ENCODE results near the gene PRAMEF11.
"Not testable (repeated sequence)": the region's sequence is repeated elsewhere in the genome, so short reads cannot be mapped to it uniquely, and the experiment has no call there.

PRAMEF11 gene

GRCh38 chr1:12831310-12831709 lies at the start of gene PRAMEF11:
Gene PRAMEF11, minus strand, starts transcription at chr1:12831410. Its CDS starts 2,621 bp downstream, at chr1:12828789.
- H3K4me3 ChIP-seq (ENCODE audit: low read length); H3K27ac ChIP-seq (ENCODE audit: low read depth, low read length); H3K27me3 ChIP-seq (ENCODE audit: control insufficient read depth, insufficient read depth, low read length); H3K36me3 ChIP-seq (ENCODE audit: control insufficient read depth, insufficient read depth, low read length); H3K4me1 ChIP-seq (ENCODE audit: control insufficient read depth, insufficient read depth, low read length); H3K9ac ChIP-seq (ENCODE audit: low read length): not testable (repeated sequence)

DNA sequence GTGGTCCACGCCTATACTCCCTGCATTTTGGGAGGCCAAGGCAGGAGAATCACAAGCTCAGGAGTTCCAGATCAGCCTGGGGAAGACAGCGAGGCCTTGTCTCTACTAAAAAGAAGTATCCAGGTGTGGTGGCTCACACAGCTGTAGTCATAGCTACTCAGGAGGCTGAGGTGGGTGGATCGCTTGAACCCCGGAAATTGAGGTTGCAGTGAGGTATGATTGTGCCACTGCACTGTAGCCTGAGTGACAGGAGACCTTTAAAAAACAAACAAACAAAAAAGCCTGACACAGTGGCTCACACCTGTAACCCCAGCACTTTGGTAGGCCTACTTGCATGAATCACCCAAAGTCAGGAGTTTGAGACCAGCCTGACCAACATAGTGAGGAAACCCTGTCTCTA lies 47.2 kb upstream of the PRAMEF11 start:
- H3K27ac ChIP-seq (ENCODE audit: low read depth, low read length); H3K36me3 ChIP-seq (ENCODE audit: control insufficient read depth, insufficient read depth, low read length); H3K4me3 ChIP-seq (ENCODE audit: low read length); H3K4me1 ChIP-seq (ENCODE audit: control insufficient read depth, insufficient read depth, low read length); H3K9ac ChIP-seq (ENCODE audit: low read length); H3K27me3 ChIP-seq (ENCODE audit: control insufficient read depth, insufficient read depth, low read length): not testable (repeated sequence)

GRCh38 chr1:12863131-12863880 lies 32.1 kb upstream of the PRAMEF11 start:
- H3K27me3 ChIP-seq (ENCODE audit: control insufficient read depth, insufficient read depth, low read length); H3K36me3 ChIP-seq (ENCODE audit: control insufficient read depth, insufficient read depth, low read length); H3K4me1 ChIP-seq (ENCODE audit: control insufficient read depth, insufficient read depth, low read length); H3K4me3 ChIP-seq (ENCODE audit: low read length); H3K9ac ChIP-seq (ENCODE audit: low read length); H3K27ac ChIP-seq (ENCODE audit: low read depth, low read length): not testable (repeated sequence)

GRCh38 chr1:12856786-12857185 lies 25.6 kb upstream of the PRAMEF11 start, which contains the start of gene PRAMEF2:
Gene PRAMEF2, plus strand, starts transcription at chr1:12857086. Its CDS starts 1,924 bp downstream, at chr1:12859010.
- H3K27me3 ChIP-seq (ENCODE audit: control insufficient read depth, insufficient read depth, low read length); H3K4me1 ChIP-seq (ENCODE audit: control insufficient read depth, insufficient read depth, low read length); H3K36me3 ChIP-seq (ENCODE audit: control insufficient read depth, insufficient read depth, low read length): not testable (repeated sequence)

GRCh38 chr1:12851779-12852178 lies 20.6 kb upstream of the PRAMEF11 start:
- Histone ChIP-seq H3K27me3 (ENCODE audit: control insufficient read depth, insufficient read depth, low read length) (no peaks in the 10 kb centered on the region), H3K36me3 (ENCODE audit: control insufficient read depth, insufficient read depth, low read length) (no peaks in the 10 kb centered on the region), H3K4me3 (ENCODE audit: low read length) (no peak overlapping the region), H3K9ac (ENCODE audit: low read length) (no peak overlapping the region), H3K4me1 (ENCODE audit: control insufficient read depth, insufficient read depth, low read length) (no peaks in the 10 kb centered on the region), H3K27ac (ENCODE audit: low read depth, low read length) (no peak overlapping the region)

More at GRCh38 chr1:12856786-12857185, 25.6 kb upstream of the PRAMEF11 start, which contains the start of gene PRAMEF2:
- H3K9ac ChIP-seq (ENCODE audit: low read length); H3K27ac ChIP-seq (ENCODE audit: low read depth, low read length); H3K4me3 ChIP-seq (ENCODE audit: low read length): not testable (repeated sequence)

- H3K36me3 ChIP-seq (ENCODE audit: control insufficient read depth, insufficient read depth, low read length); H3K27ac ChIP-seq (ENCODE audit: low read depth, low read length); H3K4me1 ChIP-seq (ENCODE audit: control insufficient read depth, insufficient read depth, low read length); H3K9ac ChIP-seq (ENCODE audit: low read length); H3K27me3 ChIP-seq (ENCODE audit: control insufficient read depth, insufficient read depth, low read length); H3K4me3 ChIP-seq (ENCODE audit: low read length): not testable (repeated sequence)
Observed at GRCh38 chr1:12848620-12849019, 17.4 kb upstream of the PRAMEF11 start, which contains the start of gene HNRNPCL1. Gene HNRNPCL1, minus strand, starts transcription at chr1:12848720. Its CDS starts 431 bp downstream, at chr1:12848289.

DNA sequence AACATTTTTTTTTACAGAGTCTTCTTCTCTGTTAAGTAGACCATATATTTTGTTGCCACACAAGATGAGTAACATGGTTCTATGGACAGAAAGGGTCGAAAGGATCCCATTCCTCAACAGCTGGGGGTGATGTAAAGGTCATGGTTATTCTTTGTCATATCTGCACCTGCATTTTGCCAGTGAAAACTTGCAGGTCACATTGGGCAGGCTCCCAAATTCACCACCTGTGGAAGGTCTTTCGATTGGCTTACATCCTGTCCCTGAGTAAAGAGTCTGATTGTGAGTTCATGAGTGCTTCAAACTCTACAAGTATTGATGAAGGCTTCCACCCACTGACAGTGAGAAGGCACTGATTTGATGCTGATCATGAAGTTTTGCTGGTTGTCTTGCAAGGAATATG lies 2.0 kb upstream of the PRAMEF11 start:
- not testable (repeated sequence) for H3K4me1 ChIP-seq (ENCODE audit: control insufficient read depth, insufficient read depth, low read length); H3K27ac ChIP-seq (ENCODE audit: low read depth, low read length); H3K4me3 ChIP-seq (ENCODE audit: low read length); H3K27me3 ChIP-seq (ENCODE audit: control insufficient read depth, insufficient read depth, low read length); H3K9ac ChIP-seq (ENCODE audit: low read length); H3K36me3 ChIP-seq (ENCODE audit: control insufficient read depth, insufficient read depth, low read length)

- H3K36me3 ChIP-seq (ENCODE audit: control insufficient read depth, insufficient read depth, low read length); H3K4me3 ChIP-seq (ENCODE audit: low read length); H3K9ac ChIP-seq (ENCODE audit: low read length); H3K4me1 ChIP-seq (ENCODE audit: control insufficient read depth, insufficient read depth, low read length); H3K27ac ChIP-seq (ENCODE audit: low read depth, low read length); H3K27me3 ChIP-seq (ENCODE audit: control insufficient read depth, insufficient read depth, low read length): not testable (repeated sequence)
Observed at GRCh38 chr1:12819061-12819460, 12.1 kb downstream of the PRAMEF11 start.

DNA sequence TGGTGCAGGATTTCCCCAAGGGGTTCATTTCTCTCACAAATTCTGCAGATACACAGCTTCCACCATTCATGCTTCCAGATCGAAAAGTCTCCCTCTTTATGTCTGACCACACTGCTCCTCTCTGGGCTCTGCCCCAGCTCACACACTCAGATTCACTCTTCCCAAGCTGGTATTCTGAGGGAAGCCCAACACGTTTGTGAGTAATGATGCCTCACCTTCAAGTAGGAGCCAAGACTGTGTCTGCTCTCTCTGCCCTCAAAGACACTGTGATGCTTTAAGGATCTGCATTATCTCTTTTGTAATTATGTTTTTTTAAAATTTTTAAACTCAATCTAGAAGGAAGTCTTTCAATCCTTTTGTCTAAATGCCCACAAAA lies 19.8 kb downstream of the PRAMEF11 start:
- Histone ChIP-seq H3K27me3 (ENCODE audit: control insufficient read depth, insufficient read depth, low read length) (no peaks in the 10 kb centered on the region), H3K27ac (ENCODE audit: low read depth, low read length) (no peak overlapping the region), H3K36me3 (ENCODE audit: control insufficient read depth, insufficient read depth, low read length) (no peaks in the 10 kb centered on the region), H3K4me3 (ENCODE audit: low read length) (no peak overlapping the region), H3K9ac (ENCODE audit: low read length) (no peak overlapping the region), H3K4me1 (ENCODE audit: control insufficient read depth, insufficient read depth, low read length) (no peaks in the 10 kb centered on the region)

GRCh38 chr1:12810691-12811408 lies 20.4 kb downstream of the PRAMEF11 start:
- Histone ChIP-seq H3K4me3 (ENCODE audit: low read length) (no peak overlapping the region), H3K9ac (ENCODE audit: low read length) (no peak overlapping the region), H3K27ac (ENCODE audit: low read depth, low read length) (no peak overlapping the region), H3K4me1 (ENCODE audit: control insufficient read depth, insufficient read depth, low read length) (no peaks in the 10 kb centered on the region), H3K27me3 (ENCODE audit: control insufficient read depth, insufficient read depth, low read length) (no peaks in the 10 kb centered on the region), H3K36me3 (ENCODE audit: control insufficient read depth, insufficient read depth, low read length) (no peaks in the 10 kb centered on the region)

- Histone ChIP-seq H3K4me3 (ENCODE audit: low read length) (no peak overlapping the region), H3K9ac (ENCODE audit: low read length) (no peak overlapping the region), H3K4me1 (ENCODE audit: control insufficient read depth, insufficient read depth, low read length) (no peaks in the 10 kb centered on the region), H3K27ac (ENCODE audit: low read depth, low read length) (no peak overlapping the region), H3K36me3 (ENCODE audit: control insufficient read depth, insufficient read depth, low read length) (no peaks in the 10 kb centered on the region), H3K27me3 (ENCODE audit: control insufficient read depth, insufficient read depth, low read length) (no peaks in the 10 kb centered on the region)
Observed at GRCh38 chr1:12809933-12810332, 21.3 kb downstream of the PRAMEF11 start.

DNA sequence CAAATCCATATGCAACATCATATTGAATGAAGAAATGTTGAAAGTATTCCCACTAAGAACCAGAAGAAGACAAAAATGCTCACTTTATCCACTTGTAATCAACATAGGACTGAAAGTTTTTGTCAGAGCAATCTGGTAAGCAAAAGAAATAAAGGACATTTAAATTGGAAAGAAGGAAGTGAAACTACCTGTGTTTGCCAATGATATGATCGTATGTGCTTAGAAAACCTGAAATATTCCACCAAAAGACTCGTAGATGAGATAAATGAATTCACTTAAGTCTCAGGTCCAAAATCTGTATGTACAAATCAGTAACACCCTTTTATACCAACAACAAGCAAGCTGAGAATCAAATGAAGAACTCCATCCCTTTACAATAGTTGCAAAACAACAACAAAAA lies 31.5 kb downstream of the PRAMEF11 start:
- no peaks in the 10 kb centered on the region for H3K36me3 ChIP-seq (ENCODE audit: control insufficient read depth, insufficient read depth, low read length)
- no peaks in the 10 kb centered on the region for H3K4me1 ChIP-seq (ENCODE audit: control insufficient read depth, insufficient read depth, low read length)
- H3K4me3 ChIP-seq (ENCODE audit: low read length) = no peak overlapping the region
- no peaks in the 10 kb centered on the region for H3K27me3 ChIP-seq (ENCODE audit: control insufficient read depth, insufficient read depth, low read length)
- H3K9ac ChIP-seq (ENCODE audit: low read length) = no peak overlapping the region
- no peak overlapping the region for H3K27ac ChIP-seq (ENCODE audit: low read depth, low read length)

DNA sequence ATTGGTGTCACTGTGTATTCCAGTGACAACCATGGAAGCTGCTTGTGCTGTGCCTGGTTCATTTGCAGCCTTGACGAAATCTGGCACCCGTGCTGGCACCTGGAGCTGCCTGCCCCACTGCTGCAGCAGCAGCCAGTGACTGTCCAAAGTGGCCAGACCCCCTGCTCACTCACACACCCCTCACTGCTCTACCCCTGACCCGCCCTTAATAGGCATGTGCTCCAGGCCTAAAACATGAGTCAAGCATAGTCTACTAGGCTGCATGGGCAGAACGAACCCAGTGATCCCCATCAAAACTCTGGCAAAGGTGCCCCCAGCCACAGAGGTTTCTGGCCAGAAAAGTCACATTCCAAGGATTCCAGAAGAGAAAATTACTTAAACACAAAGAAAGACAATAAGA lies 32.3 kb downstream of the PRAMEF11 start:
- H3K27ac ChIP-seq (ENCODE audit: low read depth, low read length) = no peak overlapping the region
- no peak overlapping the region for H3K9ac ChIP-seq (ENCODE audit: low read length)
- no peaks in the 10 kb centered on the region for H3K4me1 ChIP-seq (ENCODE audit: control insufficient read depth, insufficient read depth, low read length)
- H3K27me3 ChIP-seq (ENCODE audit: control insufficient read depth, insufficient read depth, low read length) = no peaks in the 10 kb centered on the region
- no peaks in the 10 kb centered on the region for H3K36me3 ChIP-seq (ENCODE audit: control insufficient read depth, insufficient read depth, low read length)
- no peak overlapping the region for H3K4me3 ChIP-seq (ENCODE audit: low read length)
